H1 (cell line): ENCODE results near the gene ZNF189. TPM values are rescaled to one million over a fixed set of nuclear protein-coding genes. Genes with fewer than 3 reads are reported as not detected.

Experiments
- CTCF ChIA-PET: fragments of 300-600 bp; sonication (Branson Sonifier 250); formaldehyde crosslinking; loops from one replicate; lab custom pipeline; 2021; ENCODE audit not compliant: partially characterized antibody; lab: Charles Lee
- POLR2A ChIA-PET: fragments of 300-600 bp; sonication (Branson Sonifier 250); formaldehyde crosslinking; loops from one replicate; lab custom pipeline; 2021; ENCODE audit warnings: inconsistent platforms; ENCODE audit not compliant: partially characterized antibody; lab: Charles Lee
- DNase-seq, 2 experiments: peaks; one replicate each; pipeline versions ENCODE4 v3.0.0 to v3.0.0-alpha.2; 2010 to 2022; ENCODE audit warnings: low spot score in 2 of 2, low read depth in 1 of 2, mixed read lengths in 1 of 2
- FAIRE-seq: peaks from 2 replicates; lab custom pipeline; 2011; peaks lifted over from hg19 to GRCh38; lab: Jason Lieb, UNC
- H2AFZ ChIP-seq: 2 replicates; pipeline ENCODE4 v1.8.1; 2012; ENCODE audit warnings: low read length, inconsistent platforms
- H2AK5ac ChIP-seq: 2 replicates; pipeline ENCODE4 v1.6.1; 2013; ENCODE audit warnings: low read depth, low read length
- H2BK120ac ChIP-seq: replicated peaks from 2 replicates; pipeline ENCODE3; 2013; ENCODE audit warnings: low read depth, low read length, inconsistent platforms
- H2BK12ac ChIP-seq: 2 replicates; pipeline ENCODE4 v1.6.1; 2013; ENCODE audit warnings: low read depth, low read length
- H2BK15ac ChIP-seq: 2 replicates; pipeline ENCODE4 v1.6.1; 2013; ENCODE audit warnings: low read length
- H2BK20ac ChIP-seq: 2 replicates; pipeline ENCODE4 v1.6.1; 2013; ENCODE audit warnings: low read length
- H2BK5ac ChIP-seq: 2 replicates; pipeline ENCODE4 v1.6.1; 2013; ENCODE audit warnings: low read depth, low read length
- H3K14ac ChIP-seq: 2 replicates; pipeline ENCODE4 v1.6.1; 2013; ENCODE audit warnings: inconsistent platforms; ENCODE audit not compliant: insufficient read length
- H3K18ac ChIP-seq: 2 replicates; pipeline ENCODE4 v1.6.1; 2013; ENCODE audit warnings: low read length; ENCODE audit errors: extremely low read depth
- H3K23ac ChIP-seq: 2 replicates; pipeline ENCODE4 v1.6.1; 2013; ENCODE audit warnings: inconsistent platforms; ENCODE audit not compliant: insufficient read length
- H3K23me2 ChIP-seq: 2 replicates; pipeline ENCODE4 v1.6.1; 2013; ENCODE audit warnings: low read depth, low read length
- H3K27ac ChIP-seq: 2 replicates; pipeline ENCODE4 v1.6.1; 2011; ENCODE audit warnings: low read depth, low read length, inconsistent platforms
- H3K27me3 ChIP-seq, 4 experiments: replicated peaks in 1 of 4; 1 replicate in 1 of 4; 2 replicates in 3 of 4; pipeline versions ENCODE4 v1.6.1 to v1.8.1; 2011 to 2013; ENCODE audit warnings: low read length in 3 of 4, mild to moderate bottlenecking in 3 of 4, inconsistent platforms in 2 of 4, mixed read lengths in 2 of 4, moderate library complexity in 1 of 4; ENCODE audit not compliant: control insufficient read depth in 3 of 4, insufficient read depth in 3 of 4; ENCODE audit errors: extremely low read depth in 1 of 4
- H3K36me3 ChIP-seq, 4 experiments: 2 replicates each; pipeline versions ENCODE4 v1.6.1 to v1.8.1; 2011 to 2013; ENCODE audit warnings: mild to moderate bottlenecking in 4 of 4, low read length in 3 of 4, moderate library complexity in 2 of 4, control low read depth in 1 of 4, inconsistent platforms in 1 of 4; ENCODE audit not compliant: insufficient read depth in 4 of 4, control insufficient read depth in 2 of 4
- H3K4ac ChIP-seq: replicated peaks from 2 replicates; pipeline ENCODE3; 2013; ENCODE audit warnings: low read length, low read depth, mixed read lengths, inconsistent platforms; ENCODE audit not compliant: insufficient read length
- H3K4me1 ChIP-seq, 4 experiments: replicated peaks in 1 of 4; 1 replicate in 1 of 4; 2 replicates in 3 of 4; pipeline versions ENCODE4 v1.6.1 to v1.8.1; 2011 to 2013; ENCODE audit warnings: low read length in 3 of 4, inconsistent platforms in 2 of 4, mixed read lengths in 1 of 4; ENCODE audit not compliant: insufficient read depth in 4 of 4, control insufficient read depth in 3 of 4
- H3K4me2 ChIP-seq, 2 experiments: 2 replicates each; pipeline versions ENCODE4 v1.6.1 to v1.8.1; 2011 to 2013; ENCODE audit warnings: low read depth in 2 of 2, low read length in 2 of 2, control low read depth in 1 of 2, inconsistent platforms in 1 of 2, mild to moderate bottlenecking in 1 of 2; ENCODE audit not compliant: insufficient read depth in 1 of 2
- H3K4me3 ChIP-seq, 4 experiments: fragments of 200-600, 300-600 bp in 1 of 4; sonication (generic), shearing (Covaris generic), sonication (Bioruptor Twin) in 1 of 4; 2 replicates each; pipeline versions ENCODE4 v1.5.1 to v1.8.1; 2011 to 2016; ENCODE audit warnings: low read length in 4 of 4, low read depth in 3 of 4, control low read depth in 2 of 4, inconsistent platforms in 2 of 4, mild to moderate bottlenecking in 2 of 4, mixed read lengths in 1 of 4, moderate library complexity in 1 of 4; ENCODE audit not compliant: insufficient read depth in 2 of 4; ENCODE audit errors: extremely low read depth in 1 of 4
- H3K56ac ChIP-seq: replicated peaks from 2 replicates; pipeline ENCODE3; 2013; ENCODE audit warnings: low read depth, mild to moderate bottlenecking, mixed read lengths, low read length, inconsistent platforms; ENCODE audit not compliant: insufficient read length
- H3K79me1 ChIP-seq: 2 replicates; pipeline ENCODE4 v1.6.1; 2013; ENCODE audit warnings: low read depth, low read length, control low read depth
- H3K79me2 ChIP-seq, 2 experiments: 2 replicates each; pipeline versions ENCODE4 v1.6.1 to v1.8.1; 2012 to 2013; ENCODE audit warnings: low read length in 2 of 2, mild to moderate bottlenecking in 2 of 2, inconsistent platforms in 1 of 2; ENCODE audit not compliant: insufficient read depth in 2 of 2, control insufficient read depth in 1 of 2
- H3K9ac ChIP-seq, 4 experiments: replicated peaks in 1 of 4; 1 replicate in 1 of 4; 2 replicates in 3 of 4; pipeline versions ENCODE4 v1.6.1 to v1.8.1; 2011 to 2013; ENCODE audit warnings: low read depth in 3 of 4, low read length in 3 of 4, control low read depth in 2 of 4, mild to moderate bottlenecking in 2 of 4, moderate library complexity in 2 of 4, inconsistent platforms in 1 of 4; ENCODE audit errors: extremely low read depth in 1 of 4
- H3K9me3 ChIP-seq, 2 experiments: 2 replicates each; pipeline versions ENCODE4 v1.6.1 to v1.8.1; 2012 to 2013; ENCODE audit warnings: mild to moderate bottlenecking in 2 of 2, moderate library complexity in 2 of 2, control low read depth in 1 of 2, inconsistent platforms in 1 of 2, low read depth in 1 of 2, low read length in 1 of 2, mixed read lengths in 1 of 2; ENCODE audit not compliant: insufficient read depth in 2 of 2
- H4K20me1 ChIP-seq, 2 experiments: replicated peaks in 1 of 2; 2 replicates each; pipeline versions ENCODE3 to v1.8.1; 2011 to 2013; ENCODE audit warnings: inconsistent platforms in 2 of 2, low read length in 2 of 2, mild to moderate bottlenecking in 1 of 2; ENCODE audit not compliant: insufficient read depth in 2 of 2, control insufficient read depth in 1 of 2
- H4K5ac ChIP-seq: 2 replicates; pipeline ENCODE4 v1.6.1; 2013; ENCODE audit warnings: low read length, low read depth, mixed read lengths, inconsistent platforms; ENCODE audit not compliant: insufficient read length
- H4K8ac ChIP-seq: 2 replicates; pipeline ENCODE4 v1.8.0; 2013; ENCODE audit warnings: mild to moderate bottlenecking, moderate library complexity, low read length, inconsistent platforms; ENCODE audit not compliant: insufficient read depth; ENCODE audit errors: extremely low read depth
- H4K91ac ChIP-seq: replicated peaks from 2 replicates; pipeline ENCODE3; 2013; ENCODE audit warnings: low read length, mixed read lengths, inconsistent platforms; ENCODE audit not compliant: insufficient read length
- CBX8 ChIP-seq: fragments of 300-800, 300-1000 bp; sonication (generic); IDR thresholded peaks from 2 replicates; pipeline ENCODE4 v1.7.1; 2016; ENCODE audit warnings: low read depth, low read length, borderline replicate concordance
- E2F6 ChIP-seq: IDR thresholded peaks from 2 replicates; pipeline ENCODE4 v1.6.1; 2012; ENCODE audit warnings: inconsistent platforms
- KDM1A ChIP-seq: fragments of 200-600, 300-600 bp; sonication (generic); IDR thresholded peaks from 2 replicates; pipeline ENCODE4 v1.7.1; 2016; ENCODE audit warnings: mild to moderate bottlenecking, low read length, borderline replicate concordance
- KDM4A ChIP-seq: IDR thresholded peaks from one replicate; pipeline ENCODE4 v1.7.1; 2012; ENCODE audit warnings: low read depth, mild to moderate bottlenecking, moderate library complexity, low read length, inconsistent platforms; ENCODE audit not compliant: severe bottlenecking
- KDM5A ChIP-seq: fragments of 200-600 bp; IDR thresholded peaks from 2 replicates; pipeline ENCODE4 v1.7.1; 2012; ENCODE audit warnings: mild to moderate bottlenecking, low read length, inconsistent platforms, mixed read lengths
- RNF2 ChIP-seq: fragments of 200-900, 300-1000 bp; sonication (generic); IDR thresholded peaks from 2 replicates; pipeline ENCODE4 v1.7.1; 2016; ENCODE audit warnings: borderline replicate concordance, low read depth, mild to moderate bottlenecking, antibody characterized with exemption, low read length; ENCODE audit not compliant: poor library complexity, severe bottlenecking; ENCODE audit errors: missing control alignments
- SIRT6 ChIP-seq: IDR thresholded peaks from one replicate; pipeline ENCODE4 v1.7.1; 2012; ENCODE audit warnings: low read length, inconsistent platforms
- SUZ12 ChIP-seq: fragments of 200-600 bp; sonication (generic); IDR thresholded peaks from 2 replicates; pipeline ENCODE4 v1.6.1; 2012; ENCODE audit warnings: mild to moderate bottlenecking, inconsistent platforms, low read length, moderate library complexity, mixed read lengths
- TAF7 ChIP-seq: optimal IDR thresholded peaks from 2 replicates; pipeline ENCODE3; 2011; ENCODE audit warnings: low read depth, mild to moderate bottlenecking, inconsistent platforms, low read length, moderate library complexity, borderline replicate concordance
- USF2 ChIP-seq: IDR thresholded peaks from 2 replicates; pipeline ENCODE4 v1.6.1; 2011; ENCODE audit warnings: low read length, improper control_type of control experiment
- YY1 ChIP-seq: IDR thresholded peaks from 2 replicates; pipeline ENCODE4 v1.6.1; 2011; ENCODE audit warnings: low read depth, mild to moderate bottlenecking, low read length
- WGBS, 2 experiments: shearing (Covaris generic) in 1 of 2; methylation state at CpG; one replicate each; pipeline versions ENCODE4 v1.1.6 to v1.1.7; 2013 to 2015; ENCODE audit warnings: low lambda C conversion rate in 2 of 2, mixed read lengths in 2 of 2, inconsistent platforms in 1 of 2, low coverage in 1 of 2, missing lambda C conversion rate in 1 of 2; ENCODE audit not compliant: insufficient replicate concordance in 2 of 2, insufficient coverage in 1 of 2, insufficient read length in 1 of 2; ENCODE audit errors: extremely low coverage in 1 of 2, missing lambda C conversion rate in 1 of 2; 5-methylcytosine and 5-hydroxymethylcytosine counted together
- polyA plus RNA-seq, 7 experiments: library from polyadenylated mRNA; depleted of rRNA in 3 of 7; stranded (reverse) in 5 of 7; unstranded in 2 of 7; fragments of >200 nt in 5 of 7; fragments of 200-250 nt in 2 of 7; gene quantifications; 1 replicate in 5 of 7; 2 replicates in 1 of 7; 4 replicates in 1 of 7; pipeline versions ENCODE4 v1.2.1 to v1.2.3, GENCODE V29; 2011 to 2013; ENCODE audit warnings: missing spikeins in 2 of 7, mixed read lengths in 2 of 7
- total RNA-seq: library from RNA; stranded (reverse); fragmentation: NEBNext Ultra II Directional; extraction: Animal tissue kit (Norgen Biotek cat#: 25700); gene quantifications from 2 replicates; pipeline ENCODE4 v1.2.1, GENCODE V29; 2021

The ZNF189 gene
- total and polyA plus RNA-seq, 2 of the 8 experiments (the other 6 are each of a cell fraction or from before 2014, with no cell fraction given), result 1.9 to 12.3 TPM

DNA sequence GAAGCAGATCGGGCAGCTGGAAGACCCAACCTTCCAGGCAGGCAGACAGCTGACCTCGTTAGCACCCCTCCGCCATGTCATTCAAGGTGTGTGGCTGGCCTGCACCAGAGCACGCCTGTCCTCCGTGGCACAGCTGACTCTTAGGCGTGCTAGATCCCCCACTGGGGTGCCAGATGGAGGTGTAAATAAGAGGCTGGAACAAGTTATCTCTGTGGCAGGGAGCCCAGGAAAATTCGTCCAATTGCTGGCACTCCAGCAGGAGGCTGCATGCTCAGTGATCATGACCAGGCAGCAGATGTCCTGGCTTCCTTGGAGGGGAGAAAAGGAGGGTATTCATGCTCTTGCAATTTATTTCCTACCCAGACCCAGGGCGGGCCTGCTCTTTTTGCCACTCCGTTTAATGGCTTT lies 44.7 kb downstream of the ZNF189 start:
- Histone ChIP-seq H2BK5ac (no peak overlapping the region), H4K8ac (no peak overlapping the region), H3K23me2 (no peaks in the 10 kb centered on the region; the same call in 1 of the 2 replicates), H3K9me3 (no peaks in the 10 kb centered on the region), H3K79me1 (no peaks in the 10 kb centered on the region), H3K4me2 (no peak overlapping the region), H3K27me3 (no peaks in the 10 kb centered on the region), H2BK15ac (no peak overlapping the region), H3K79me2 (no peaks in the 10 kb centered on the region), H3K14ac (no peak overlapping the region), H2BK120ac (no peak overlapping the region), H3K36me3 (no peaks in the 10 kb centered on the region), H4K5ac (no peak overlapping the region), H2AK5ac (no peak overlapping the region), H3K4ac (no peak overlapping the region), H4K20me1 (no peaks in the 10 kb centered on the region), H2BK20ac (no peak overlapping the region), H3K23ac (no peak overlapping the region), H3K4me3 (no peak overlapping the region), H3K18ac (no peak overlapping the region), H3K56ac (no peak overlapping the region), H4K91ac (no peak overlapping the region), H2BK12ac (0 out of 2 replicates have a peak overlapping the region, but pooled peaks have one; percentile 71), H3K4me1 (no peaks in the 10 kb centered on the region; a peak in 1 of 7 replicates), H3K27ac (no peak overlapping the region), H3K9ac (no peak overlapping the region), H2AFZ (no peak overlapping the region)
- WGBS, 2 experiments, result 83% methylated on average over 9 of the region's 9 CpGs; no CpG with 5 or more reads in 1 of the 2 experiments
- DNase-seq, result no peak
- ChIA-PET POLR2A (no interaction called here), CTCF (interaction anchor here (0.9 to 1.4 kb wide), 5 partner anchors 11 to 123 kb away, joined by 3 to 5 read pairs (median 3); no protein-coding TSS in a partner anchor)
- no peak for FAIRE-seq
- TF ChIP-seq TAF7 (no peak), E2F6 (no peak), SIRT6 (no peak), SUZ12 (no peak), KDM4A (no peak), RNF2 (no peak), USF2 (no peak), YY1 (no peak), KDM5A (no peak), CBX8 (no peak), KDM1A (no peak)
